GM19463 (cell line): Measurements from ENCODE around the gene SHISA2.
"Not testable (repeated sequence)": the region's sequence is repeated elsewhere in the genome, so short reads cannot be mapped to it uniquely, and the experiment has no call there.

Experiments used
- ATAC-seq: cut with Tn5 transposase; IDR thresholded peaks from one replicate; pipeline ENCODE4 v1.9.1; 2021; ENCODE audit warnings: mild to moderate bottlenecking, moderate library complexity; ENCODE audit not compliant: unreplicated experiment

The SHISA2 gene

GRCh38 chr13:26051657-26052311 lies at the start of gene SHISA2:
SHISA2 (minus strand) TSS chr13:26052016; CDS start chr13:26050975, 1,041 bp downstream.
- no peak for ATAC-seq

- ATAC-seq, result no peak
These were observed 44.2 kb upstream of the SHISA2 start for GRCh38 chr13:26095846-26096610.

- ATAC-seq, result no peak
These were observed 43.5 kb upstream of the SHISA2 start for GRCh38 chr13:26095338-26095737.

GRCh38 chr13:26076821-26077220 lies 25.0 kb upstream of the SHISA2 start:
- not testable (repeated sequence) for ATAC-seq

- no peak for ATAC-seq
These were observed 23.7 kb upstream of the SHISA2 start for GRCh38 chr13:26075498-26075897.

GRCh38 chr13:26074706-26075105 lies 22.9 kb upstream of the SHISA2 start:
- ATAC-seq, result no peak

GRCh38 chr13:26072335-26072734 lies 20.5 kb upstream of the SHISA2 start:
- not testable (repeated sequence) for ATAC-seq

GRCh38 chr13:26071691-26072090 lies 19.9 kb upstream of the SHISA2 start:
- no peak for ATAC-seq

GRCh38 chr13:26069642-26070041 lies 17.8 kb upstream of the SHISA2 start:
- not testable (repeated sequence) for ATAC-seq

- not testable (repeated sequence) for ATAC-seq
These were observed 16.6 kb upstream of the SHISA2 start for GRCh38 chr13:26068372-26068771.

GRCh38 chr13:26067601-26068000 lies 15.8 kb upstream of the SHISA2 start:
- ATAC-seq, result no peak

- not testable (repeated sequence) for ATAC-seq
These were observed 14.7 kb upstream of the SHISA2 start for GRCh38 chr13:26066492-26066891.

- no peak for ATAC-seq
These were observed 11.1 kb upstream of the SHISA2 start for GRCh38 chr13:26062853-26063444.

- no peak for ATAC-seq
These were observed 10.1 kb upstream of the SHISA2 start for GRCh38 chr13:26061947-26062346.

GRCh38 chr13:26061256-26061655 lies 9.4 kb upstream of the SHISA2 start:
- no peak for ATAC-seq

- no peak for ATAC-seq
These were observed 8.5 kb upstream of the SHISA2 start for GRCh38 chr13:26060357-26060756.

GRCh38 chr13:26058704-26059103 lies 6.9 kb upstream of the SHISA2 start:
- ATAC-seq, result no peak

GRCh38 chr13:26054896-26055295 lies 3.1 kb upstream of the SHISA2 start:
- no peak for ATAC-seq

- ATAC-seq, result no peak
These were observed 1.7 kb upstream of the SHISA2 start for GRCh38 chr13:26053418-26053980.

- no peak for ATAC-seq
These were observed 521 bp upstream of the SHISA2 start for GRCh38 chr13:26052337-26052736.

- ATAC-seq, result no peak
These were observed 572 bp downstream of the SHISA2 start for GRCh38 chr13:26051231-26051656.
